Astrocyte of the spinal cord (primary cell): Measurements from ENCODE around the gene MEF2B.
"Not testable (repeated sequence)": the region's sequence is repeated elsewhere in the genome, so short reads cannot be mapped to it uniquely, and the experiment has no call there.

Experiments
- DNase-seq: peaks from one replicate; pipeline ENCODE4 v3.0.0; 2011; ENCODE audit warnings: low read depth, low spot score
- H3K4me3 ChIP-seq: 2 replicates; pipeline ENCODE4 v1.5.1; 2011; ENCODE audit warnings: low read depth, mild to moderate bottlenecking, low read length, moderate library complexity
- in situ Hi-C: cut with HindIII; loops from 2 replicates; pipeline ENCODE4 v1.10.0; 2017; ENCODE audit warnings: low sequenced_read_pairs
- TF ChIP-seq, protein P1 (sequence below): IDR thresholded peaks from 2 replicates; pipeline ENCODE4 v1.5.1; 2012; ENCODE audit warnings: low read depth, mild to moderate bottlenecking, low read length, inconsistent platforms

The MEF2B gene

DNA sequence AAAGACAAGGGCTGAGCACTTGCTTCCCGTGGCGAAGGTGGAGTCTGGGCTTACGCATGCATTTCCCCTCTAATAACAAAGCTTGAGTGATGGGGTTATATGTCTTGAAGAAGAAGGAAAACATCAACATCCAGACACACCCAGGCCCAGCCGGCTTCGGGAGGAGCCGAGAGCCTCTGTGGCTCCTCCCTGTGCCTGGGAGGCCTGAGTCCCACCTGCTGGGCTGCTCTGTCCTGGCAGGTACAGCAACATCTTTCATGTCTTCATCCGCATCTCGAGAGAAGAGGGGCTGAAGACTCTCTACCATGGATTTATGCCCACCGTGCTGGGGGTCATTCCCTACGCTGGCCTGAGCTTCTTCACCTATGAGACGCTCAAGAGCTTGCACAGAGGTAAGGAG is 62.4 kb downstream of the MEF2B start:
- no peak for DNase-seq
- in situ Hi-C loops = no loop called here
- no peak overlapping the region for H3K4me3 ChIP-seq
- TF ChIP-seq, protein P1, sequence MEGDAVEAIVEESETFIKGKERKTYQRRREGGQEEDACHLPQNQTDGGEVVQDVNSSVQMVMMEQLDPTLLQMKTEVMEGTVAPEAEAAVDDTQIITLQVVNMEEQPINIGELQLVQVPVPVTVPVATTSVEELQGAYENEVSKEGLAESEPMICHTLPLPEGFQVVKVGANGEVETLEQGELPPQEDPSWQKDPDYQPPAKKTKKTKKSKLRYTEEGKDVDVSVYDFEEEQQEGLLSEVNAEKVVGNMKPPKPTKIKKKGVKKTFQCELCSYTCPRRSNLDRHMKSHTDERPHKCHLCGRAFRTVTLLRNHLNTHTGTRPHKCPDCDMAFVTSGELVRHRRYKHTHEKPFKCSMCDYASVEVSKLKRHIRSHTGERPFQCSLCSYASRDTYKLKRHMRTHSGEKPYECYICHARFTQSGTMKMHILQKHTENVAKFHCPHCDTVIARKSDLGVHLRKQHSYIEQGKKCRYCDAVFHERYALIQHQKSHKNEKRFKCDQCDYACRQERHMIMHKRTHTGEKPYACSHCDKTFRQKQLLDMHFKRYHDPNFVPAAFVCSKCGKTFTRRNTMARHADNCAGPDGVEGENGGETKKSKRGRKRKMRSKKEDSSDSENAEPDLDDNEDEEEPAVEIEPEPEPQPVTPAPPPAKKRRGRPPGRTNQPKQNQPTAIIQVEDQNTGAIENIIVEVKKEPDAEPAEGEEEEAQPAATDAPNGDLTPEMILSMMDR = no peak

DNA sequence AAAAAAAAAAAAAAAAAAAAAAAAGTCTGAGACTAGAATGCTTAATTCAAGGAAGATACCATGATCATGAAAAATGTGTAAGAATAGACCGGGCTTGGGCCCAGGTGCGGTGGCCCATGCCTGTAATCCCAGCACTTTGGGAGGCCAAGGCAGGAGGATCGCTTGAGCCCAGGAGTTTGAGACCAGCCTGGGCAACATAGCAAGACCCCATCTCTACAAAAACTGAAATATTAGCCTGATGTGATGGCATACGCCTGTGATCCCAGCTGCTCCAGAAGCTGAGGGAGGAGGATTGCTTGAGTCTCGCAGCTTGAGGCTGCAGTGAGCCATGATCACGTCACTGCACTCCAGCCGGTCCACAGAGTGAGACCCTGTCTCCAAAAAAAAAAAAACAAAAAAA is 63.1 kb downstream of the MEF2B start:
- DNase-seq, H3K4me3 ChIP-seq, in situ Hi-C loops: not testable (repeated sequence)

DNA sequence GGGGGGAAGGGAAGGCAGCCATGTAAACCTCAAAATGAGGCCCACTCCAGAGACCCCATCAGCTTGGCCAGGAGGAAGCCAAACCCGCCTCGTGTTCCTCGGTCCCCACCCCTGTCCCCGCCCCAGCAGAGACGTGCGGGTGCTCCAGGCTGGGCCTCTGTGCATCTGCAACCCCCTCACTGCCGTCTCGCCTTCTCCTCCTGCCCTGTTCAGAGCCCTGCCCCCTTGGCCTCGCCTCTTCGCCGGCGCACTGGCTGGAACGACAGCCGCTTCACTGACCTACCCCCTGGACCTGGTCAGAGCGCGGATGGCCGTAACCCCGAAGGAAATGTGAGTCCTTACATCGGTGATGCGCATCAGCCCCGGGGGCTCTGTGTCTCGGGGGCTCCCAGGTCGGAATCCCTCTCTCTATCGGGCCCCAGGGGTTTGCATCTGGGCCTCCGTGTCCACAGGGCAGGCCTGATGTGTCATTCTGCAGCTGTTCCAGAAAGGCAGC is 64.0 kb downstream of the MEF2B start:
- TF ChIP-seq, protein P1 = no peak
- H3K4me3 ChIP-seq = peak overlapping the region; percentile 37
- DNase-seq = no peak
- in situ Hi-C loops = no loop called here

DNA sequence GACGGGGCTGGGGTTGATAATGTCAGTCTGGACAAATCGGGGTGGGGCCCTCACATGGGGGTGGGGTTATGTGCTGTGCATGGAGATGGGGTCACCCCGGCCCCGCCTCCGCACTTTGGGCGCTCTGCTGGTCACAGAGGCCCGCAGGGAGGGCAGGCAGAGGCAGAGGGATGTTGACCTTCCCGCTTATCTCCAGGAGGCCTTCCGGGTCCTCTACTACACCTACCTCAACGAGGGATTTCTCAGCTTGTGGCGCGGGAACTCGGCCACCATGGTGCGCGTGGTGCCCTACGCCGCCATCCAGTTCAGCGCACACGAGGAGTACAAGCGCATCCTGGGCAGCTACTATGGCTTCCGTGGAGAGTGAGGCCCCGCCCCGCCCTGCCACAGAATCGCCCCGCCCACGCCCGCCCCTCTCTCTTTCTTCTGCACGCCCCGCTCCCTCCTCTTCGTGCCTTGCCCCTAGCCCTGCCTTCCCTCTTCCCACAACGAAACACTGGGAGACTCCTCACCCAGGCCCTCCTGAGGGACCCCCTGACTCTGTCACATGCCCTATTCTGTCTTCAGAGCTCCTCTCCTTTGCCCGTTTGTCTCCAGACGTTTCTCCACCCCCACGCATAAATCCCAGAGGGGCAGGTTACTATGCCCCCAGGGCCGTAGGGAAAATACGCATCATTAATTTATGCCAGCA is 64.6 kb downstream of the MEF2B start:
- TF ChIP-seq, protein P1 = no peak

DNA sequence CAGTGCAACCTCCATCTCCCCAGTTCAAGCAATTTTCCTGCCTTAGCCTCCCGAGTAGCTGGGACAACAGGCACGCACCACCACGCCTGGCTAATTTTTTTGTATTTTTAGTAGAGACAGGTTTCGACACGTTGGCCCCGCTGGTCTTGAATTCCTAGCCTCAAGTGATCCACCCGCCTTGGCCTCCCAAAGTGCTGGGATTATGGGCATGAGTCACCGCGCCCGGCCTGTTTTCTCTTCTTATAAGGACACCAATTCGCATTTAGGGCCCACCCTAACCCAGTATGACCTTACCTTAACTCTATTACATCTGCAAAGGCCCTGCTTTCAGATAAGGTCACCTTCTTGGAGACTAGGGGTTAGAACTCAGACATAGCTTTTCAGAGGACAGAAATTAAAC is 66.9 kb downstream of the MEF2B start:
- no peak for DNase-seq
- no peak overlapping the region for H3K4me3 ChIP-seq
- in situ Hi-C loops = no loop called here
- TF ChIP-seq, protein P1 = no peak

More for the DNA sequence above, 64.6 kb downstream of the MEF2B start:
- peak overlapping the region; percentile 37 for H3K4me3 ChIP-seq
- in situ Hi-C loops = no loop called here
- peak; percentile 47 for DNase-seq

DNA sequence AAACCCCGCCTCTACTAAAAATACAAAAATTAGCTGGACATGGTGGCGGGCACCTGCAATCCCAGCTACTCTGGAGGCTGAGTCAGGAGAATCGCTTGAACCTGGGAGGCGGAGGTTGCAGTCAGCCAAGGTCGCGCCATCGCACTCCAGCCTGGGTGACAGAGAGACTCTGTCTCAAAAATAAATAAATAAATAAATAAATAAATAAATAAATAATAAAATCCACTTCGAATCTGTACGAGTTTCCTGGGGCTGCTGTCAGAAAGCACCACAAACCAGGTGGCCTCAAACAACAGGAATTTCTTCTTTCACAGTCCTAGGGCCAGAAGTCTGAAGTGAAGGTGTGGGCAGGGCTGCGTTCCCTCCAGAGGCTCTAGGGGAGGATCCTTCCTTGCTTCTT is 67.5 kb downstream of the MEF2B start:
- H3K4me3 ChIP-seq, in situ Hi-C loops, DNase-seq: not testable (repeated sequence)

DNA sequence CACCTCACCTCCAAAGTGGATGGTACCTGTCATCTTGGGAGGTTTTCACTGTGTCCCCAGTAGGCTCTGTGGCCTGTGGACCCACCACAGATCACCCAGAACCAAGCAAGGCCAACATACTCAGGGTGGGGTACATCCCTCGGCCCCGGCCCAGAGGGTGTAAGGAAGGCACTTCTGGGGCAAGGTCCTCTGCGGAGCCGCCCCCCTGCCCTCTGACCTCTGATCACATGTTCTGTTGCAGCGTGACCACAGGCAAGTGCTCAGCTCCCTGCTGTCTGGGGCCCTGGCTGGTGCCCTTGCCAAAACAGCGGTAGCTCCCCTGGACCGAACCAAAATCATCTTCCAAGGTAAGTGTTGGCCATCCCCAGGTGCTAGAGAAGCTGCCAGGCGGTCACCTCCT is 68.5 kb downstream of the MEF2B start:
- TF ChIP-seq, protein P1 = no peak
- in situ Hi-C loops = no loop called here
- H3K4me3 ChIP-seq = no peak overlapping the region
- no peak for DNase-seq
